ENCODE results near the gene ST8SIA5.

Gene ST8SIA5

DNA sequence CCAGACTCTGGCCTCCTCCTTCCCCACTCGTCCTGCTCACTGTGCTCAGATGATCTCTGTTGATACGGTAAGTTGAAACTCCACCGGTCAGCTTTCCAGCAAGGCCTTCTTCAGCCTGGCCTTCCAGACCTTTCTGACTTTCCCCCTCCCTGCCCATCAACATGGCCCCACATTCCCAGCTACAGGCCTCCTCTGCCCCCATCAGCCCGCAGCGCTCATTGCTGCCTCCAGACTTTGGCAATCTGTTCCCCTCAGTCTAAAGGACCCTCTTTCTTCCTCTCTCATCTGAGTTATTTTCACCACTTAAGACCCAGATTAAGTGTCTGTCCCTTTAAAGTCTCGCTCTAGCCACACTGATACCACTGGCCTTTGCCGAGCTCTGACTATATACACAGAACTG, 110.4 kb downstream of the ST8SIA5 start:
- H3K9ac ChIP-seq = no peak overlapping the region
- H2AFZ ChIP-seq (ENCODE audit: low read depth) = no peak overlapping the region
- H3K4me1 ChIP-seq (ENCODE audit: low read depth, poor library complexity, severe bottlenecking) = no peaks in the 10 kb centered on the region
- no peaks in the 10 kb centered on the region for H3K36me3 ChIP-seq (ENCODE audit: insufficient read depth)
- no peaks in the 10 kb centered on the region for H3K79me2 ChIP-seq (ENCODE audit: insufficient read depth, low read depth)
- H3K4me3 ChIP-seq (IDR thresholded peaks at IDR 0.05; ENCODE audit: insufficient read depth, low read depth, low read length) = no peak overlapping the region
- no peaks in the 10 kb centered on the region for H4K20me1 ChIP-seq (ENCODE audit: insufficient read depth)
- TF ChIP-seq, protein P1, sequence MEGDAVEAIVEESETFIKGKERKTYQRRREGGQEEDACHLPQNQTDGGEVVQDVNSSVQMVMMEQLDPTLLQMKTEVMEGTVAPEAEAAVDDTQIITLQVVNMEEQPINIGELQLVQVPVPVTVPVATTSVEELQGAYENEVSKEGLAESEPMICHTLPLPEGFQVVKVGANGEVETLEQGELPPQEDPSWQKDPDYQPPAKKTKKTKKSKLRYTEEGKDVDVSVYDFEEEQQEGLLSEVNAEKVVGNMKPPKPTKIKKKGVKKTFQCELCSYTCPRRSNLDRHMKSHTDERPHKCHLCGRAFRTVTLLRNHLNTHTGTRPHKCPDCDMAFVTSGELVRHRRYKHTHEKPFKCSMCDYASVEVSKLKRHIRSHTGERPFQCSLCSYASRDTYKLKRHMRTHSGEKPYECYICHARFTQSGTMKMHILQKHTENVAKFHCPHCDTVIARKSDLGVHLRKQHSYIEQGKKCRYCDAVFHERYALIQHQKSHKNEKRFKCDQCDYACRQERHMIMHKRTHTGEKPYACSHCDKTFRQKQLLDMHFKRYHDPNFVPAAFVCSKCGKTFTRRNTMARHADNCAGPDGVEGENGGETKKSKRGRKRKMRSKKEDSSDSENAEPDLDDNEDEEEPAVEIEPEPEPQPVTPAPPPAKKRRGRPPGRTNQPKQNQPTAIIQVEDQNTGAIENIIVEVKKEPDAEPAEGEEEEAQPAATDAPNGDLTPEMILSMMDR (conservative IDR thresholded peaks at IDR 0.05; ENCODE audit: low read depth, low read length) = no peak
- no peak overlapping the region for H3K4me2 ChIP-seq
- H3K27me3 ChIP-seq (ENCODE audit: insufficient read depth, low read depth) = no peaks in the 10 kb centered on the region
- H3K27ac ChIP-seq = no peak overlapping the region

DNA sequence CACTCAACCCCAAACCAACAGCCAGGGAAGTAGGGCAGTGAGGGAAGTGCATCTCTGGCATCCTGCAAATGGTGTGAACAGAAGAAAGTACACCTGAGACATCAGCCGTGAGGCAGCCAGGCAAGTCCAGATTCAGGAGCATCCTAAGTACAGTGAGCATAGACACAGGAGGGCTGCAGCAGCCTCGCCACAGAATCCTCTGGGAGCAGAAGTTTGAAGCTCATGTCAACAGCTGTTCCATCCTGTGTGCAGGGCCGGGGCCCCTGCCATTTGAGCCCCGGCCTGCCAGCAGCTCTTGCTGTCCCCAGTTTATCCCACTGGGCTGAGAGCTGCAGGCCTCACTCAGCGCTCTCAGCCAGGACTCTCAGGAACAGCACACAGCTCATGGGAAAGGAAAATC, 114.3 kb downstream of the ST8SIA5 start:
- Histone ChIP-seq H3K79me2 (ENCODE audit: insufficient read depth, low read depth) (no peaks in the 10 kb centered on the region), H4K20me1 (ENCODE audit: insufficient read depth) (no peaks in the 10 kb centered on the region), H3K27ac (no peak overlapping the region), H3K4me1 (ENCODE audit: low read depth, poor library complexity, severe bottlenecking) (no peaks in the 10 kb centered on the region), H2AFZ (ENCODE audit: low read depth) (no peak overlapping the region), H3K4me2 (no peak overlapping the region), H3K36me3 (ENCODE audit: insufficient read depth) (no peaks in the 10 kb centered on the region), H3K9ac (no peak overlapping the region), H3K4me3 (IDR thresholded peaks at IDR 0.05; ENCODE audit: insufficient read depth, low read depth, low read length) (no peak overlapping the region), H3K27me3 (ENCODE audit: insufficient read depth, low read depth) (no peaks in the 10 kb centered on the region)
- TF ChIP-seq, protein P1 (conservative IDR thresholded peaks at IDR 0.05; ENCODE audit: low read depth, low read length) = no peak

DNA sequence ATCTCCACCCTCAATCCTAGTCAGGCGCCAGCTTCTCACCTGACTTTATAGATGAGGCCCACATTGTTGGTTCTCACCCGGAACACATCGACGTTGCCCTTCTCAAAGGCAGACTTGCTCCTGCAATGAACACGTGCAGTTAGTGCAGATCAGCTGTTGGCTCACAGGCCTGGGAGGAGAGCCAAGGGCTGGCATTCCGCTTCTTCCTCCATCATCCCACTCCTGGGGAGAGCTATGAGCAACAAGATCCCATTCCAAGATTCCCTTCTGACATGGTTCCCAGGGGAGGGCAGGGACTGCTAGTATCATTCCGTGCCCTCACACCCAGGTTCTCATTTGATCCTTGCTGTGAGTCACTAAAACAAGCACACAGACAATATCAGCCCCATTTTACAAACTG, 114.9 kb downstream of the ST8SIA5 start:
- H3K4me1 ChIP-seq (ENCODE audit: low read depth, poor library complexity, severe bottlenecking) = no peaks in the 10 kb centered on the region
- H3K36me3 ChIP-seq (ENCODE audit: insufficient read depth) = no peaks in the 10 kb centered on the region
- TF ChIP-seq, protein P1 (conservative IDR thresholded peaks at IDR 0.05; ENCODE audit: low read depth, low read length) = no peak
- no peaks in the 10 kb centered on the region for H3K27me3 ChIP-seq (ENCODE audit: insufficient read depth, low read depth)
- no peaks in the 10 kb centered on the region for H4K20me1 ChIP-seq (ENCODE audit: insufficient read depth)
- no peak overlapping the region for H3K9ac ChIP-seq
- no peak overlapping the region for H3K4me3 ChIP-seq (IDR thresholded peaks at IDR 0.05; ENCODE audit: insufficient read depth, low read depth, low read length)
- H3K27ac ChIP-seq = no peak overlapping the region
- no peak overlapping the region for H3K4me2 ChIP-seq
- H2AFZ ChIP-seq (ENCODE audit: low read depth) = no peak overlapping the region
- H3K79me2 ChIP-seq (ENCODE audit: insufficient read depth, low read depth) = no peaks in the 10 kb centered on the region

DNA sequence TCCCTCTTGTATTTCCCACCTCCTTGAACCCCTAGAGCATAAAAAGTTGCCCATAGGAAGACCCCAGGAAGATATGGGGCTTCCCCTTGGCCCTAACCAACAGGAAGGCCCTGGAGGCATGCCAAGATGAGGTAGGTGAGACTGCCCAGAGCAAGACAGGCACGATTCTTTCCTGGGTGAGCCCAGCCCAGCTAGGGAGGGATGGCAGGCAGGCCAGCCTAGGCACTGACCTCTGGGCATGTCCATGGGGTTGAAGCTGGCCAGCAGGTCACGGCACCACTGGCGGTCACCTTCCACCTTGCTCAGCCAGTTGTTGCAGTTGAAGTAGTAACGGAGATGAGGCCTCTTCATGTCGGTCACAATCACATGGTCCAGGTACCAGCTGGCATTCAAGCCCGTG, 117.5 kb downstream of the ST8SIA5 start:
- Histone ChIP-seq H3K27ac (no peak overlapping the region), H3K36me3 (ENCODE audit: insufficient read depth) (no peaks in the 10 kb centered on the region), H3K27me3 (ENCODE audit: insufficient read depth, low read depth) (no peaks in the 10 kb centered on the region), H4K20me1 (ENCODE audit: insufficient read depth) (no peaks in the 10 kb centered on the region), H3K9ac (no peak overlapping the region), H3K4me2 (no peak overlapping the region), H3K79me2 (ENCODE audit: insufficient read depth, low read depth) (no peaks in the 10 kb centered on the region), H2AFZ (ENCODE audit: low read depth) (no peak overlapping the region), H3K4me3 (IDR thresholded peaks at IDR 0.05; ENCODE audit: insufficient read depth, low read depth, low read length) (no peak overlapping the region), H3K4me1 (ENCODE audit: low read depth, poor library complexity, severe bottlenecking) (no peaks in the 10 kb centered on the region)
- TF ChIP-seq, protein P1 (conservative IDR thresholded peaks at IDR 0.05; ENCODE audit: low read depth, low read length) = no peak

Measured in KMS-11 (cell line).